HepG2 (cell line): ENCODE measurements around the gene KRTAP5-4. TPM values are rescaled to one million over a fixed set of nuclear protein-coding genes. Genes with fewer than 3 reads are reported as not detected.

Source experiments
- AGO2 ChIP-seq: fragments of 200-400 bp; formaldehyde crosslinking; optimal IDR thresholded peaks from 2 replicates; pipeline ENCODE3; 2017; ENCODE audit warnings: mild to moderate bottlenecking, low read depth, low read length, moderate library complexity
- ARNT2 ChIP-seq: sonication (generic); formaldehyde crosslinking; IDR thresholded peaks from 2 replicates; pipeline ENCODE4 v1.8.0; 2022; ENCODE audit warnings: mild to moderate bottlenecking, low read depth, missing genetic modification reagents, moderate library complexity
- CCDC6 ChIP-seq: sonication (generic); formaldehyde crosslinking; IDR thresholded peaks from 2 replicates; pipeline ENCODE4 v1.8.1; 2022; ENCODE audit warnings: mild to moderate bottlenecking, missing genetic modification reagents, moderate library complexity
- HNRNPL ChIP-seq: fragments of 200-400 bp; formaldehyde crosslinking; IDR thresholded peaks from 2 replicates; pipeline ENCODE4 v1.6.1; 2017; ENCODE audit warnings: mild to moderate bottlenecking, low read depth, low read length
- MAZ ChIP-seq, 2 experiments: sonication (generic) in 1 of 2; formaldehyde crosslinking in 1 of 2; IDR thresholded peaks; 2 replicates each; pipeline versions ENCODE4 v1.5.0 to v1.6.1; 2012 to 2020; ENCODE audit warnings: low read depth in 2 of 2, mild to moderate bottlenecking in 2 of 2, borderline replicate concordance in 1 of 2, improper control_type of control experiment in 1 of 2, low read length in 1 of 2, missing genetic modification reagents in 1 of 2, moderate library complexity in 1 of 2
- MTA3 ChIP-seq: sonication (generic); formaldehyde crosslinking; IDR thresholded peaks from 2 replicates; pipeline ENCODE4 v1.4.0; 2020; ENCODE audit warnings: missing genetic modification reagents
- NFE2 ChIP-seq: sonication (generic); formaldehyde crosslinking; IDR thresholded peaks from 2 replicates; pipeline ENCODE4 v1.4.0; 2020; ENCODE audit warnings: missing genetic modification reagents
- RAD21 ChIP-seq: fragments of 450-650 bp; formaldehyde crosslinking; IDR thresholded peaks from 2 replicates; pipeline ENCODE4 v1.5.0; 2020; ENCODE audit warnings: mild to moderate bottlenecking
- RBFOX2 ChIP-seq: fragments of 200-400 bp; formaldehyde crosslinking; IDR thresholded peaks from 2 replicates; pipeline ENCODE4 v1.6.1; 2017; ENCODE audit warnings: low read depth, mild to moderate bottlenecking, low read length
- SMAD1 ChIP-seq: sonication (generic); formaldehyde crosslinking; IDR thresholded peaks from 2 replicates; pipeline ENCODE4 v1.4.0; 2020; ENCODE audit warnings: missing genetic modification reagents, low read depth, mild to moderate bottlenecking, borderline replicate concordance
- THAP9 ChIP-seq: sonication (generic); formaldehyde crosslinking; IDR thresholded peaks from 2 replicates; pipeline ENCODE4; 2020; ENCODE audit warnings: missing genetic modification reagents, mild to moderate bottlenecking, borderline replicate concordance
- TOE1 ChIP-seq: sonication (generic); formaldehyde crosslinking; IDR thresholded peaks from 2 replicates; pipeline ENCODE4 v1.4.0; 2020; ENCODE audit warnings: mild to moderate bottlenecking, missing genetic modification reagents
- ZBTB14 ChIP-seq: sonication (generic); formaldehyde crosslinking; IDR thresholded peaks from 2 replicates; pipeline ENCODE4 v1.4.0; 2020; ENCODE audit warnings: missing genetic modification reagents
- ZEB1 ChIP-seq: IDR thresholded peaks from 2 replicates; pipeline ENCODE4 v1.6.1; 2012; ENCODE audit warnings: mild to moderate bottlenecking, low read depth, inconsistent platforms; ENCODE audit not compliant: insufficient replicate concordance
- ZFX ChIP-seq: sonication (generic); formaldehyde crosslinking; IDR thresholded peaks from 2 replicates; pipeline ENCODE4 v1.4.0; 2020; ENCODE audit warnings: mild to moderate bottlenecking, low read depth, missing genetic modification reagents, moderate library complexity
- ZNF550 ChIP-seq: sonication (generic); formaldehyde crosslinking; IDR thresholded peaks from 2 replicates; pipeline ENCODE4 v1.4.0; 2020; ENCODE audit warnings: mild to moderate bottlenecking, missing genetic modification reagents, borderline replicate concordance
- ZNF883 ChIP-seq: sonication (generic); formaldehyde crosslinking; IDR thresholded peaks from 2 replicates; pipeline ENCODE4 v1.5.1; 2020; ENCODE audit warnings: mild to moderate bottlenecking, missing genetic modification reagents; ENCODE audit errors: not compliant biosample characterization
- polyA plus RNA-seq, 8 experiments: library from polyadenylated mRNA; depleted of rRNA in 3 of 8; stranded (reverse) in 7 of 8; unstranded in 1 of 8; fragments of >200 nt; fragmentation: Illumina TruSeq in 4 of 8; extraction: Trizol in 4 of 8; gene quantifications; 2 replicates each; pipeline versions ENCODE4 v1.2.1 to v1.2.3, GENCODE V29; 2011 to 2016; ENCODE audit warnings: low read depth in 4 of 8, missing spikeins in 1 of 8, mixed read lengths in 1 of 8; ENCODE audit not compliant: insufficient read depth in 1 of 8
- total RNA-seq, 5 experiments: library from RNA; depleted of rRNA; stranded (reverse); fragments of >200 nt; fragmentation: Illumina TruSeq; extraction: Trizol; gene quantifications; 2 replicates each; pipeline ENCODE4 v1.2.3, GENCODE V29; 2016; ENCODE audit warnings: low read depth in 1 of 5
- TF ChIP-seq, protein P1 (sequence below): IDR thresholded peaks from 2 replicates; pipeline ENCODE4 v1.6.1; 2018; ENCODE audit warnings: missing genetic modification reagents, mild to moderate bottlenecking, missing compliant biosample characterization
- TF ChIP-seq, protein P2 (sequence below): sonication (generic); formaldehyde crosslinking; conservative IDR thresholded peaks from 2 replicates; pipeline ENCODE4 v1.8.0; 2022; ENCODE audit warnings: mild to moderate bottlenecking, moderate library complexity, missing genetic modification reagents

Gene KRTAP5-4
- total and polyA plus RNA-seq, 2 of the 13 experiments (the other 11 are each of a cell fraction or from before 2014, with no cell fraction given): not detected

DNA sequence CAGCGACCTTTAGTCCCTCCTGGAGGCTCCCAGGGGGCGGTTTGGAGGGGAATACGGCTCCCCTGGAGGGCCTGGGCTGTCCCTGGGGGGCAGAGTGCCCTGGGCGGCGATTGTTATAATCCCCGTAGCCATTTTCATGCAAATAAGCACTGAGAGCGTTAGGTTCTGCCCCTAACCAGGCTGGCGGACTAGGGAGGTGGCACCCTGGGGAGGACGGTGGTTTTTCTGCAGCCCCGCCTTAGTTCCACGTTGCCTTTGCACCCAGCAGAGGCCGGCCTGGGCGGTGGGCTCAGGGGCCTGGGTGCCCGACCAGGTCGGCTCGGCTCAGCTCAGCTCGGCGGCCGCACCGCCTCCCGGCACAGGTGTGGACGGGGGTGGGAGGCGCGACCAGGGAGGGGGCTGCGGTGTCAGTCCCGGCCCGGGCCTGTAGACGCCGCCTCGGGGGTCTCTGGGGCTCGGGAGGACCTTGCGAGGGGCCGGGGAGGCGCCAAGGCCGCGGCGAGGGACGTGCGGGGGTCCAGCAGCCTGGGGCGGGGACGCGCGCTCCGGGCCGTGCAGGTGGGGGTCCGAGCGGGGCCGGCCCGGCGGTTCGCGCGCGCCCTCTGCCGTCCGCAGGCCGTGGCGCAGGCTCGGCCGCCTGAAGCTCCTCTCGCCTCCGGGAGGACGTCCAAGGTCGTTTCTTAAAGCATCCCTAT lies 47.6 kb downstream of the KRTAP5-4 start (continued):
- TF ChIP-seq CCDC6 (CRISPR knock-in tag) (0 out of 2 replicates have a peak, but pooled peaks have one; percentile 38), ZNF883 (CRISPR knock-in tag) (no peak), MAZ (IDR thresholded peaks at IDR 0.05; ENCODE audit: borderline replicate concordance, low read depth, low read length) (no peak), MAZ (CRISPR knock-in tag; IDR thresholded peaks at IDR 0.05; ENCODE audit: low read depth) (peak; percentile 65; the same call in 1 of the 2 replicates), ZFX (CRISPR knock-in tag) (0 out of 2 replicates have a peak, but pooled peaks have one; percentile 13), MTA3 (CRISPR knock-in tag) (no peak), ARNT2 (CRISPR knock-in tag) (peak; percentile 43; the same call in 1 of the 2 replicates), ZEB1 (peak; percentile 22), THAP9 (CRISPR knock-in tag) (no peak), SMAD1 (CRISPR knock-in tag) (no peak), RAD21 (CRISPR knock-in tag) (peak; percentile 94), AGO2 (peak; percentile 8), RBFOX2 (peak; percentile 26; the same call in 1 of the 2 replicates), ZBTB14 (peak; percentile 56; the same call in 1 of the 2 replicates), TOE1 (CRISPR knock-in tag) (no peak), ZNF550 (CRISPR knock-in tag) (no peak), NFE2 (CRISPR knock-in tag) (no peak), HNRNPL (peak; percentile 90)
- TF ChIP-seq, protein P1, sequence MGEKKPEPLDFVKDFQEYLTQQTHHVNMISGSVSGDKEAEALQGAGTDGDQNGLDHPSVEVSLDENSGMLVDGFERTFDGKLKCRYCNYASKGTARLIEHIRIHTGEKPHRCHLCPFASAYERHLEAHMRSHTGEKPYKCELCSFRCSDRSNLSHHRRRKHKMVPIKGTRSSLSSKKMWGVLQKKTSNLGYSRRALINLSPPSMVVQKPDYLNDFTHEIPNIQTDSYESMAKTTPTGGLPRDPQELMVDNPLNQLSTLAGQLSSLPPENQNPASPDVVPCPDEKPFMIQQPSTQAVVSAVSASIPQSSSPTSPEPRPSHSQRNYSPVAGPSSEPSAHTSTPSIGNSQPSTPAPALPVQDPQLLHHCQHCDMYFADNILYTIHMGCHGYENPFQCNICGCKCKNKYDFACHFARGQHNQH: no peak
- TF ChIP-seq, protein P2, sequence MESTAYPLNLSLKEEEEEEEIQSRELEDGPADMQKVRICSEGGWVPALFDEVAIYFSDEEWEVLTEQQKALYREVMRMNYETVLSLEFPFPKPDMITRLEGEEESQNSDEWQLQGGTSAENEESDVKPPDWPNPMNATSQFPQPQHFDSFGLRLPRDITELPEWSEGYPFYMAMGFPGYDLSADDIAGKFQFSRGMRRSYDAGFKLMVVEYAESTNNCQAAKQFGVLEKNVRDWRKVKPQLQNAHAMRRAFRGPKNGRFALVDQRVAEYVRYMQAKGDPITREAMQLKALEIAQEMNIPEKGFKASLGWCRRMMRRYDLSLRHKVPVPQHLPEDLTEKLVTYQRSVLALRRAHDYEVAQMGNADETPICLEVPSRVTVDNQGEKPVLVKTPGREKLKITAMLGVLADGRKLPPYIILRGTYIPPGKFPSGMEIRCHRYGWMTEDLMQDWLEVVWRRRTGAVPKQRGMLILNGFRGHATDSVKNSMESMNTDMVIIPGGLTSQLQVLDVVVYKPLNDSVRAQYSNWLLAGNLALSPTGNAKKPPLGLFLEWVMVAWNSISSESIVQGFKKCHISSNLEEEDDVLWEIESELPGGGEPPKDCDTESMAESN (CRISPR knock-in tag): no peak
